GM12878 (cell line): ENCODE results near the gene TTC9B.

Source experiments
- STAT3 ChIP-seq: IDR thresholded peaks from 2 replicates; pipeline ENCODE4 v1.6.1; 2011; ENCODE audit warnings: low read depth, low read length, improper control_type of control experiment
- ZBTB4 ChIP-seq: fragments of 450-650 bp; formaldehyde crosslinking; IDR thresholded peaks from 2 replicates; pipeline ENCODE4 v1.4.0; 2022; ENCODE audit warnings: mild to moderate bottlenecking, moderate library complexity

DNA sequence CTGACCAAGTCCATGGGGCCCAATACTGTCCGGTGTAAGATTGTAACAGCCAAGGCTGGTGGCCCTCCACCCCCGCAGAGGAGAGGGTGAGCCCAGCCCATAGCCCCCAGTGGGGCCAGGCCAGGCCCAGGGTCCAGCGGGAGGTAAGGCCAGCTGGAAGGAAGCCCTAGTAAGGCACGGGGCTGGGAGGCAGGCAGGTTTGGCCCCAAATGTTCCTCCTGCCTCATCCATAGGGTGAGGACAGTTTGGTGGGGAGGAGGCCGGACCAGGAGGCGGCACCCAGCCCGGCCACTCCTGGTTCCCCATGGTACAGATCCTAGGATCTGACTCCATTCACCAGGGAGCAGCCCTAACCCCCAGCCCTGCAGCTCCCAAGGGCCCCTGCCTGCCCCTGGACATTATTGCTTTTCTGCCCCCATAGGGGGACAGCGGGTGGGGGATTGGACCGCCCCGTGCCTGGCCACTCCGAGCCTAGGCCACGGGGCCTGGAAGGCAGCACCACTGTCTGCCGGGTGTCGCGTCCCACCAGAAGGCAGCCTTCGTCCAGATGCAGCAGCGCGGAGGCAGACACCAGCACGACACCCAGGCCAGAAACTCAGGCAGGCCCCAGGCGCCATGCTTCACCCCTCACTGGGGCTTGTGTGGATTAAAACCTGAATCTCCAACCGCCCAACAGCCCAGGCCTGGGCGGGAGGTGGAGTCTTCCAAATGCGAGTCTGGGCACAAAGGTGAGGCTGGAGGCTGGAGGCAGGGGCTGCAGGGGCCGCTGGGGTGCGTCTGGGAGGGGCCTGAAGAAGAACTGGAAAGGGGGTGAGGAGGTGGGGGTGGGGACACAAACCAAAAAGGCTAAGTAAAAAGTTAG lies 15.0 kb upstream of the TTC9B start:
- no peak for TF ChIP-seq ZBTB4
- TF ChIP-seq STAT3: no peak
